Mesenchymal stem cell (in vitro differentiated cells and primary cell): ENCODE data around the gene ORM1.

Experiments used
- DNase-seq: peaks from one replicate; pipeline ENCODE4 v3.0.0-alpha.2; 2013
- H2AFZ ChIP-seq: one replicate; pipeline ENCODE4 v1.6.1; 2013; ENCODE audit warnings: low read depth, mild to moderate bottlenecking, control low read depth, inconsistent platforms, low read length, moderate library complexity
- H2AK5ac ChIP-seq: 2 replicates; pipeline ENCODE4 v1.6.1; 2013; ENCODE audit warnings: low read length, moderate library complexity, mild to moderate bottlenecking, inconsistent platforms; ENCODE audit not compliant: severe bottlenecking
- H2BK120ac ChIP-seq: one replicate; pipeline ENCODE4 v1.6.1; 2013; ENCODE audit warnings: low read depth, mild to moderate bottlenecking, inconsistent platforms, low read length, moderate library complexity
- H2BK12ac ChIP-seq, 2 experiments: one replicate each; pipeline ENCODE4 v1.6.1; 2013; ENCODE audit warnings: inconsistent platforms in 2 of 2, low read length in 2 of 2, mild to moderate bottlenecking in 2 of 2, moderate library complexity in 2 of 2, control low read depth in 1 of 2
- H2BK15ac ChIP-seq: one replicate; pipeline ENCODE4 v1.6.1; 2013; ENCODE audit warnings: mild to moderate bottlenecking, low read depth, inconsistent platforms; ENCODE audit not compliant: poor library complexity, severe bottlenecking
- H2BK5ac ChIP-seq: 2 replicates; pipeline ENCODE4 v1.6.1; 2013; ENCODE audit warnings: low read depth, mild to moderate bottlenecking, low read length, control low read depth, inconsistent platforms; ENCODE audit not compliant: poor library complexity, severe bottlenecking
- H3K14ac ChIP-seq, 2 experiments: one replicate each; pipeline ENCODE4 v1.6.1; 2013; ENCODE audit warnings: inconsistent platforms in 2 of 2, low read length in 2 of 2, control low read depth in 1 of 2, mild to moderate bottlenecking in 1 of 2, moderate library complexity in 1 of 2
- H3K18ac ChIP-seq, 2 experiments: one replicate each; pipeline ENCODE4 v1.6.1; 2013; ENCODE audit warnings: inconsistent platforms in 2 of 2, low read length in 2 of 2, control low read depth in 1 of 2, low read depth in 1 of 2, mild to moderate bottlenecking in 1 of 2
- H3K23ac ChIP-seq, 2 experiments: one replicate each; pipeline ENCODE4 v1.6.1; 2013; ENCODE audit warnings: inconsistent platforms in 2 of 2, low read length in 2 of 2, mild to moderate bottlenecking in 2 of 2, moderate library complexity in 2 of 2, control low read depth in 1 of 2
- H3K27ac ChIP-seq: 2 replicates; pipeline ENCODE4 v1.5.1; 2013; ENCODE audit warnings: mild to moderate bottlenecking, moderate library complexity, low read length, control low read depth, inconsistent platforms; ENCODE audit not compliant: poor library complexity, severe bottlenecking
- H3K27me3 ChIP-seq, 2 experiments: 2 replicates each; pipeline versions ENCODE4 v1.6.1 to v1.7.0; 2013; ENCODE audit warnings: low read length in 2 of 2, mild to moderate bottlenecking in 2 of 2, moderate library complexity in 2 of 2, control low read depth in 1 of 2, inconsistent platforms in 1 of 2; ENCODE audit not compliant: control insufficient read depth in 1 of 2, insufficient read depth in 1 of 2
- H3K36me3 ChIP-seq, 2 experiments: 2 replicates each; pipeline versions ENCODE4 v1.6.1 to v1.7.0; 2013; ENCODE audit warnings: low read length in 2 of 2, control low read depth in 1 of 2, inconsistent platforms in 1 of 2, low read depth in 1 of 2, mild to moderate bottlenecking in 1 of 2; ENCODE audit not compliant: insufficient read depth in 2 of 2, control insufficient read depth in 1 of 2
- H3K4ac ChIP-seq, 2 experiments: one replicate each; pipeline ENCODE4 v1.6.1; 2013; ENCODE audit warnings: inconsistent platforms in 2 of 2, low read length in 2 of 2, mild to moderate bottlenecking in 2 of 2, moderate library complexity in 2 of 2, control low read depth in 1 of 2, low read depth in 1 of 2
- H3K4me1 ChIP-seq: 2 replicates; pipeline ENCODE4 v1.6.1; 2013; ENCODE audit warnings: low read depth, low read length, control low read depth; ENCODE audit not compliant: control insufficient read depth, insufficient read depth
- H3K4me2 ChIP-seq: 2 replicates; pipeline ENCODE4 v1.6.1; 2013; ENCODE audit warnings: low read length, mild to moderate bottlenecking, inconsistent platforms; ENCODE audit not compliant: poor library complexity, severe bottlenecking
- H3K4me3 ChIP-seq, 2 experiments: 2 replicates each; pipeline versions ENCODE4 v1.5.1 to v1.7.0; 2013; ENCODE audit warnings: low read length in 2 of 2, mild to moderate bottlenecking in 2 of 2, control low read depth in 1 of 2, low read depth in 1 of 2; ENCODE audit not compliant: insufficient read depth in 1 of 2
- H3K79me1 ChIP-seq: replicated peaks from 2 replicates; pipeline ENCODE4 v1.6.1; 2013; ENCODE audit warnings: mild to moderate bottlenecking, control low read depth, low read length, inconsistent platforms; ENCODE audit not compliant: poor library complexity, severe bottlenecking
- H3K9ac ChIP-seq: 2 replicates; pipeline ENCODE4 v1.7.0; 2013; ENCODE audit warnings: mild to moderate bottlenecking, low read length, moderate library complexity
- H3K9me3 ChIP-seq: 2 replicates; pipeline ENCODE4 v1.7.0; 2013; ENCODE audit warnings: mild to moderate bottlenecking, low read length; ENCODE audit not compliant: control insufficient read depth
- H4K8ac ChIP-seq: one replicate; pipeline ENCODE4 v1.6.1; 2013; ENCODE audit warnings: inconsistent platforms, mild to moderate bottlenecking, low read length, moderate library complexity
- H4K91ac ChIP-seq: one replicate; pipeline ENCODE4 v1.6.1; 2013; ENCODE audit warnings: mild to moderate bottlenecking, low read length, inconsistent platforms
- WGBS: methylation state at CpG from one replicate; pipeline ENCODE4 v1.1.7; 2013; ENCODE audit warnings: mixed read lengths; 5-methylcytosine and 5-hydroxymethylcytosine counted together

ORM1 gene

GRCh38 chr9:114280636-114281472 lies 42.0 kb upstream of the ORM1 start:
- Histone ChIP-seq H3K9ac (no peak overlapping the region), H3K79me1 (peaks cover 4% of the 10 kb centered on the region), H2AK5ac (peak overlapping the region; percentile 1), H3K4me1 (peaks cover 73% of the 10 kb centered on the region), H4K91ac (no peak overlapping the region), H4K8ac (no peak overlapping the region), H3K4me3 (no peak overlapping the region), H2BK12ac (peak overlapping the region in 1 of 2 experiments; percentile 43), H3K36me3 (peaks cover 3 to 37% of the 10 kb centered on the region in 2 experiments), H3K23ac (no peak overlapping the region), H2AFZ (no peak overlapping the region), H3K4ac (no peak overlapping the region), H3K14ac (no peak overlapping the region), H3K4me2 (no peak overlapping the region), H3K9me3 (no peaks in the 10 kb centered on the region), H3K27ac (no peak overlapping the region), H2BK5ac (no peak overlapping the region), H2BK15ac (no peak overlapping the region), H2BK120ac (no peak overlapping the region), H3K18ac (peak overlapping the region in 1 of 2 experiments; percentile 49), H3K27me3 (no peaks in the 10 kb centered on the region)
- 89% methylated on average over 8 of the region's 8 CpGs for WGBS
- DNase-seq: no peak

GRCh38 chr9:114281473-114282103 lies 41.3 kb upstream of the ORM1 start:
- Histone ChIP-seq H3K27ac (no peak overlapping the region), H3K9me3 (no peaks in the 10 kb centered on the region), H2BK5ac (no peak overlapping the region), H3K9ac (no peak overlapping the region), H4K8ac (no peak overlapping the region), H3K36me3 (peaks cover 0 to 34% of the 10 kb centered on the region in 2 experiments), H2BK15ac (no peak overlapping the region), H3K4me2 (no peak overlapping the region), H3K4me1 (peaks cover 73% of the 10 kb centered on the region), H2BK12ac (peak overlapping the region in 1 of 2 experiments; percentile 43), H3K18ac (peak overlapping the region in 1 of 2 experiments; percentile 31), H2BK120ac (no peak overlapping the region), H3K4ac (no peak overlapping the region), H4K91ac (no peak overlapping the region), H3K79me1 (peaks cover 4% of the 10 kb centered on the region), H3K23ac (no peak overlapping the region), H3K27me3 (no peaks in the 10 kb centered on the region), H3K4me3 (no peak overlapping the region), H2AFZ (no peak overlapping the region), H2AK5ac (peak overlapping the region; percentile 1), H3K14ac (no peak overlapping the region)
- peak; percentile 76 for DNase-seq
- WGBS: 75% methylated on average over 12 of the region's 12 CpGs

DNA sequence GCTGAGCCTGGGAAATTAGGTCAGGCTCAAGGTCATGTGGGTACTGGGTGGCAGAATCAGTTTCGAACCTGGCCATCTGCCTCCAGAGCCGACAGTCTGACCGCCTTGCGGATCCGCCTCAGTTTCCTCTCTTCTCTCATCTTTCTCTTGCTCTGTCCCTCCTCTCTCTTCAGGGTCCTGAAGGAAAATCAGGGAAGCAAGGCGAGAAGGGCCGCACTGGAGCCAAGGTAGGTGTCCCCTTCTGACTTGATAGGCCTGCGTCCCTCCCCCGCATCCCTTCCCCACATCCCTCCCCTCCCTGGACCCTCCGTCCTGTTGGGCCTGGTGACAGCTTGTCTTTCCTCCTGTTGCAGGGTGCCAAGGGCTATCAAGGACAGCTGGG lies 40.8 kb upstream of the ORM1 start:
- no peak overlapping the region for H3K4ac ChIP-seq

DNA sequence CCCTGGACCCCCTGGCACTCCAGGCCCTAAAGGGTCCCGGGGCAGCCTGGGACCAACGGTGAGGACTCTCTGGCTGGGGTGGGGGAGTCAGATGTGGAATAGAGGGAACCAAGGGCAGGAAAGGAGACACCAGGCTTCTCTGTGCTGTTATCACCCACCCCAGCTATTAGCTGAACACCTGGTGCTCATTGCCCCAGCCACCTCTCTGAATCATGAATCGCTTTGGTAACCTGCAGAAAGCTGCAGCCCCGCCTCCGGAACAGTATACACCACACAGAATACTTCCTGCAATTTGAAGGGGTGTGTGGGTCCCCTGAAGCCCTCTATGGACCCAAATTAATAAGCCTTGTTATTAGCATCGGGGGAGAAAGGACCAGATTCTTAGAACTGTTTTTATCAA lies 40.4 kb upstream of the ORM1 start:
- no peaks in the 10 kb centered on the region for H3K9me3 ChIP-seq
- H4K91ac ChIP-seq: peak overlapping the region; percentile 52
- 99% methylated on average over 6 of the region's 6 CpGs for WGBS
- peak overlapping the region; percentile 62 for H3K27ac ChIP-seq
- H3K36me3 ChIP-seq: peaks cover 0 to 43% of the 10 kb centered on the region in 2 experiments
- DNase-seq: no peak
- no peak overlapping the region for H3K18ac ChIP-seq
- H3K4me1 ChIP-seq: peaks cover 74% of the 10 kb centered on the region
- H2BK120ac ChIP-seq: no peak overlapping the region
- no peak overlapping the region for H2BK5ac ChIP-seq
- no peak overlapping the region for H2BK15ac ChIP-seq
- no peak overlapping the region for H3K4ac ChIP-seq
- H3K4me3 ChIP-seq: no peak overlapping the region
- no peak overlapping the region for H3K23ac ChIP-seq
- H3K27me3 ChIP-seq: no peaks in the 10 kb centered on the region
- peaks cover 8% of the 10 kb centered on the region for H3K79me1 ChIP-seq
- no peak overlapping the region for H2AFZ ChIP-seq
- no peak overlapping the region for H3K4me2 ChIP-seq
- H3K9ac ChIP-seq: peak overlapping the region; percentile 10
- peak overlapping the region; percentile 3 for H2AK5ac ChIP-seq
- H4K8ac ChIP-seq: no peak overlapping the region
- no peak overlapping the region for H2BK12ac ChIP-seq
- no peak overlapping the region for H3K14ac ChIP-seq

More for the DNA sequence above, 40.8 kb upstream of the ORM1 start:
- Histone ChIP-seq H2BK120ac (no peak overlapping the region), H2BK5ac (no peak overlapping the region), H4K8ac (no peak overlapping the region), H2BK15ac (no peak overlapping the region), H3K79me1 (peaks cover 7% of the 10 kb centered on the region), H3K9ac (no peak overlapping the region), H2AK5ac (peak overlapping the region; percentile 3), H3K27me3 (no peaks in the 10 kb centered on the region), H3K36me3 (peaks cover 0 to 39% of the 10 kb centered on the region in 2 experiments), H3K27ac (peak overlapping the region; percentile 24), H3K4me3 (no peak overlapping the region), H3K14ac (no peak overlapping the region), H3K9me3 (no peaks in the 10 kb centered on the region), H3K4me2 (no peak overlapping the region), H3K23ac (no peak overlapping the region), H3K4me1 (peaks cover 73% of the 10 kb centered on the region), H2BK12ac (no peak overlapping the region), H3K18ac (no peak overlapping the region), H2AFZ (no peak overlapping the region), H4K91ac (peak overlapping the region; percentile 52)
- WGBS: 98% methylated on average over 9 of the region's 10 CpGs
- no peak for DNase-seq
